NCI-H524 treated with DMSO at 0.1 percent for 48 hours (cell line): ENCODE data around the gene SPN.
"Not testable (repeated sequence)": the region's sequence is repeated elsewhere in the genome, so short reads cannot be mapped to it uniquely, and the experiment has no call there.

Experiments
- DNase-seq: peaks from one replicate; lab custom pipeline; 2025; lab: John Stamatoyannopoulos, UW

The SPN gene

GRCh38 chr16:29663016-29663806 is at the start of gene SPN:
Gene SPN (plus strand): TSS chr16:29663247. CDS start chr16:29663729, 482 bp downstream.
- no peak for DNase-seq

GRCh38 chr16:29613307-29614057 is 49.6 kb upstream of the SPN start:
- DNase-seq = peak; percentile 21

- not testable (repeated sequence) for DNase-seq
Observed at GRCh38 chr16:29614691-29615314, 48.2 kb upstream of the SPN start.

GRCh38 chr16:29616127-29616526 is 46.9 kb upstream of the SPN start:
- not testable (repeated sequence) for DNase-seq

GRCh38 chr16:29620591-29620990 is 42.5 kb upstream of the SPN start:
- DNase-seq = not testable (repeated sequence)

- not testable (repeated sequence) for DNase-seq
Observed at GRCh38 chr16:29622738-29623137, 40.3 kb upstream of the SPN start.

GRCh38 chr16:29623253-29623652 is 39.8 kb upstream of the SPN start:
- DNase-seq = not testable (repeated sequence)

GRCh38 chr16:29625114-29625513 is 37.9 kb upstream of the SPN start:
- not testable (repeated sequence) for DNase-seq

GRCh38 chr16:29626778-29627331 is 36.2 kb upstream of the SPN start:
- not testable (repeated sequence) for DNase-seq

GRCh38 chr16:29627661-29628075 is 35.4 kb upstream of the SPN start:
- DNase-seq = not testable (repeated sequence)

- not testable (repeated sequence) for DNase-seq
Observed at GRCh38 chr16:29628707-29629106, 34.3 kb upstream of the SPN start.

GRCh38 chr16:29629318-29629717 is 33.7 kb upstream of the SPN start:
- DNase-seq = not testable (repeated sequence)

GRCh38 chr16:29631658-29632057 is 31.4 kb upstream of the SPN start:
- not testable (repeated sequence) for DNase-seq

GRCh38 chr16:29635902-29636301 is 27.1 kb upstream of the SPN start:
- DNase-seq = not testable (repeated sequence)

GRCh38 chr16:29636368-29636767 is 26.7 kb upstream of the SPN start:
- DNase-seq = not testable (repeated sequence)

GRCh38 chr16:29638751-29639150 is 24.3 kb upstream of the SPN start:
- DNase-seq = not testable (repeated sequence)

- DNase-seq = no peak
Observed at GRCh38 chr16:29641561-29641960, 21.5 kb upstream of the SPN start.

- DNase-seq = no peak
Observed at GRCh38 chr16:29643596-29643995, 19.5 kb upstream of the SPN start.

- DNase-seq = no peak
Observed at GRCh38 chr16:29644338-29644857, 18.6 kb upstream of the SPN start.

GRCh38 chr16:29644973-29645693 is 17.9 kb upstream of the SPN start:
- DNase-seq = no peak

- no peak for DNase-seq
Observed at GRCh38 chr16:29645694-29646187, 17.3 kb upstream of the SPN start.
